NCI-H2029 treated with DMSO at 0.1 percent for 48 hours (cell line): ENCODE data around the gene SLIT2.

Source experiments
- DNase-seq: peaks from one replicate; lab custom pipeline; 2025; lab: John Stamatoyannopoulos, UW

SLIT2 gene

GRCh38 chr4:20251796-20252655 lies at the start of gene SLIT2:
Gene SLIT2 (plus strand): TSS chr4:20251905. CDS start chr4:20253816, 1,911 bp downstream.
- peak; percentile 52 for DNase-seq

GRCh38 chr4:20203508-20203907 lies 48.2 kb upstream of the SLIT2 start:
- DNase-seq: no peak

GRCh38 chr4:20217521-20217920 lies 34.2 kb upstream of the SLIT2 start:
- no peak for DNase-seq

GRCh38 chr4:20217951-20218350 lies 33.8 kb upstream of the SLIT2 start:
- no peak for DNase-seq

- no peak for DNase-seq
Observed at GRCh38 chr4:20219521-20219920, 32.2 kb upstream of the SLIT2 start.

- DNase-seq: no peak
Observed at GRCh38 chr4:20237894-20238537, 13.7 kb upstream of the SLIT2 start.

- DNase-seq: peak; percentile 32
Observed at GRCh38 chr4:20248155-20248558, 3.5 kb upstream of the SLIT2 start.

GRCh38 chr4:20249333-20249732 lies 2.4 kb upstream of the SLIT2 start:
- no peak for DNase-seq

GRCh38 chr4:20251031-20251795 lies 492 bp upstream of the SLIT2 start:
- DNase-seq: no peak

- DNase-seq: no peak
Observed at GRCh38 chr4:20252656-20253282, 1.1 kb downstream of the SLIT2 start.

- no peak for DNase-seq
Observed at GRCh38 chr4:20253283-20253734, 1.6 kb downstream of the SLIT2 start.

GRCh38 chr4:20253735-20254409 lies 2.2 kb downstream of the SLIT2 start:
- no peak for DNase-seq

GRCh38 chr4:20254511-20255250 lies 3.0 kb downstream of the SLIT2 start:
- no peak for DNase-seq

- DNase-seq: no peak
Observed at GRCh38 chr4:20255251-20255586, 3.5 kb downstream of the SLIT2 start.

GRCh38 chr4:20255823-20256222 lies 4.1 kb downstream of the SLIT2 start:
- no peak for DNase-seq

- no peak for DNase-seq
Observed at GRCh38 chr4:20256381-20256881, 4.7 kb downstream of the SLIT2 start.

- DNase-seq: no peak
Observed at GRCh38 chr4:20259707-20260106, 8.0 kb downstream of the SLIT2 start.

GRCh38 chr4:20260821-20261220 lies 9.1 kb downstream of the SLIT2 start:
- DNase-seq: no peak

GRCh38 chr4:20262221-20262620 lies 10.5 kb downstream of the SLIT2 start:
- no peak for DNase-seq

- DNase-seq: no peak
Observed at GRCh38 chr4:20264688-20265087, 13.0 kb downstream of the SLIT2 start.

- no peak for DNase-seq
Observed at GRCh38 chr4:20265726-20266125, 14.0 kb downstream of the SLIT2 start.
